Loucy (cell line): Measurements from ENCODE around the gene STRN3.

ENCODE experiments used
- EZH2phosphoT487 ChIP-seq: fragments of 200-600 bp; IDR thresholded peaks from 2 replicates; pipeline ENCODE4 v1.6.1; 2018; ENCODE audit warnings: antibody characterized with exemption, mild to moderate bottlenecking, moderate library complexity, borderline replicate concordance
- TF ChIP-seq, protein P1 (sequence below): fragments of 200-600 bp; sonication (generic); conservative IDR thresholded peaks from 2 replicates; pipeline ENCODE4 v1.5.1; 2014; ENCODE audit warnings: mild to moderate bottlenecking, antibody characterized with exemption, low read length

DNA sequence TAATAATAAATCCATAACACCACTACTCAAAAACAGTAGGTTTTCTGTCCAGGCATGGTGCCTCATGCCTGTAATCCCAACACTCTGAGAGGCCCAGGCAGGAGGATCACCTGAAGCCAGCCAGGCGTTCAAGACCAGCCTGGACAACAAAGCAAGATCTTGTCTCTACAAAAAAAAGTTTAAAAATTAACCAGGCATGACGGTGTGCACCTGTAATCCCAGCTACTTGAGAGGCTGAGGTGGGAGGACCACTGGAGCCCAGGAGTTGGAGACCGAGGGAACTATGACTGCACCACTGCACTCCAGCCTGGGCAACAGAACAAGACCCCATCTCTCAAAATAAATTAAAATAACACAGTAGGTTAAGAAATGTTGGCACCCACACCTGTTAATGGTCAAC is 45.2 kb downstream of the STRN3 start:
- TF ChIP-seq, protein P1, sequence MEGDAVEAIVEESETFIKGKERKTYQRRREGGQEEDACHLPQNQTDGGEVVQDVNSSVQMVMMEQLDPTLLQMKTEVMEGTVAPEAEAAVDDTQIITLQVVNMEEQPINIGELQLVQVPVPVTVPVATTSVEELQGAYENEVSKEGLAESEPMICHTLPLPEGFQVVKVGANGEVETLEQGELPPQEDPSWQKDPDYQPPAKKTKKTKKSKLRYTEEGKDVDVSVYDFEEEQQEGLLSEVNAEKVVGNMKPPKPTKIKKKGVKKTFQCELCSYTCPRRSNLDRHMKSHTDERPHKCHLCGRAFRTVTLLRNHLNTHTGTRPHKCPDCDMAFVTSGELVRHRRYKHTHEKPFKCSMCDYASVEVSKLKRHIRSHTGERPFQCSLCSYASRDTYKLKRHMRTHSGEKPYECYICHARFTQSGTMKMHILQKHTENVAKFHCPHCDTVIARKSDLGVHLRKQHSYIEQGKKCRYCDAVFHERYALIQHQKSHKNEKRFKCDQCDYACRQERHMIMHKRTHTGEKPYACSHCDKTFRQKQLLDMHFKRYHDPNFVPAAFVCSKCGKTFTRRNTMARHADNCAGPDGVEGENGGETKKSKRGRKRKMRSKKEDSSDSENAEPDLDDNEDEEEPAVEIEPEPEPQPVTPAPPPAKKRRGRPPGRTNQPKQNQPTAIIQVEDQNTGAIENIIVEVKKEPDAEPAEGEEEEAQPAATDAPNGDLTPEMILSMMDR, result no peak
- TF ChIP-seq EZH2phosphoT487, result no peak
